ENCODE results near the gene MYLK.

The MYLK gene

GRCh38 chr3:123595396-123596180 lies 288.5 kb downstream of the MYLK start:
- DNase-seq (ENCODE audit: insufficient read length, low spot score), result no peak
- FAIRE-seq, result no peak

GRCh38 chr3:123593381-123593780 lies 290.8 kb downstream of the MYLK start:
- no peak for TF ChIP-seq CTCF (IDR thresholded peaks at IDR 0.05; ENCODE audit: insufficient read depth, missing control alignments)
- FAIRE-seq (no peak), DNase-seq (ENCODE audit: insufficient read length, low spot score) (no peak)

More at GRCh38 chr3:123595396-123596180, 288.5 kb downstream of the MYLK start:
- TF ChIP-seq CTCF (IDR thresholded peaks at IDR 0.05; ENCODE audit: insufficient read depth, missing control alignments), result no peak

- DNase-seq (ENCODE audit: insufficient read length, low spot score), result no peak
- FAIRE-seq, result no peak
- TF ChIP-seq CTCF (IDR thresholded peaks at IDR 0.05; ENCODE audit: insufficient read depth, missing control alignments), result no peak
Observed at GRCh38 chr3:123590685-123591450, 293.3 kb downstream of the MYLK start.

- no peak for TF ChIP-seq CTCF (IDR thresholded peaks at IDR 0.05; ENCODE audit: insufficient read depth, missing control alignments)
- FAIRE-seq (no peak), DNase-seq (ENCODE audit: insufficient read length, low spot score) (no peak)
Observed at GRCh38 chr3:123587401-123587800, 296.7 kb downstream of the MYLK start.

- DNase-seq (ENCODE audit: insufficient read length, low spot score) (no peak), FAIRE-seq (no peak)
- TF ChIP-seq CTCF (IDR thresholded peaks at IDR 0.05; ENCODE audit: insufficient read depth, missing control alignments), result no peak
Observed at GRCh38 chr3:123586968-123587367, 297.2 kb downstream of the MYLK start.

GRCh38 chr3:123586131-123586530 lies 298.0 kb downstream of the MYLK start:
- DNase-seq (ENCODE audit: insufficient read length, low spot score), result no peak
- FAIRE-seq, result no peak

More at GRCh38 chr3:123586131-123586530, 298.0 kb downstream of the MYLK start:
- no peak for TF ChIP-seq CTCF (IDR thresholded peaks at IDR 0.05; ENCODE audit: insufficient read depth, missing control alignments)

Measured in D721Med (cell line).